Kidney (tissue), 14 donors: ENCODE data around the gene SFT2D1. TPM values are rescaled to one million over a fixed set of nuclear protein-coding genes. Genes with fewer than 3 reads are reported as not detected.

Experiments used
- DNase-seq, 5 donors: peaks; one replicate each; pipeline ENCODE4 v3.0.0-alpha.2; 2013 to 2020
- FAIRE-seq: peaks from 2 replicates; lab custom pipeline; 2012; peaks lifted over from hg19 to GRCh38; lab: Jason Lieb, UNC
- H3K27ac ChIP-seq, 2 donors: one replicate each; pipeline ENCODE4 v1.7.0; 2013; ENCODE audit warnings: low read depth in 2 of 2, low read length in 2 of 2, inconsistent platforms in 1 of 2
- H3K27me3 ChIP-seq: one replicate; pipeline ENCODE4 v1.7.1; 2013; ENCODE audit warnings: low read length, inconsistent platforms; ENCODE audit not compliant: control insufficient read depth, insufficient read depth
- H3K36me3 ChIP-seq, 3 donors: one replicate each; pipeline versions ENCODE4 v1.7.0 to v1.7.1; 2013; ENCODE audit warnings: low read length in 3 of 3, control low read depth in 1 of 3, inconsistent platforms in 1 of 3; ENCODE audit not compliant: insufficient read depth in 3 of 3, control insufficient read depth in 2 of 3
- H3K4me1 ChIP-seq, 3 donors: one replicate each; pipeline versions ENCODE4 v1.7.0 to v1.7.1; 2013; ENCODE audit warnings: low read length in 3 of 3, inconsistent platforms in 1 of 3, low read depth in 1 of 3; ENCODE audit not compliant: control insufficient read depth in 2 of 3, insufficient read depth in 2 of 3
- H3K4me3 ChIP-seq, 3 donors: one replicate each; pipeline versions ENCODE4 v1.7.0 to v1.8.1; 2013; ENCODE audit warnings: low read length in 3 of 3, control low read depth in 1 of 3, inconsistent platforms in 1 of 3
- H3K9ac ChIP-seq, 3 donors: one replicate each; pipeline versions ENCODE4 v1.7.0 to v1.7.1; 2013; ENCODE audit warnings: low read length in 3 of 3, control low read depth in 1 of 3, inconsistent platforms in 1 of 3
- H3K9me3 ChIP-seq, 3 donors: one replicate each; pipeline versions ENCODE4 v1.7.0 to v1.7.1; 2013; ENCODE audit warnings: low read length in 3 of 3, control low read depth in 1 of 3, inconsistent platforms in 1 of 3; ENCODE audit not compliant: control insufficient read depth in 2 of 3, insufficient read depth in 1 of 3
- intact Hi-C: fragments of 100-400 bp; cut with DNase I; formaldehyde crosslinking; loops from one replicate; pipeline ENCODE4 v1.11.1; 2022
- polyA plus RNA-seq: library from polyadenylated mRNA; stranded (reverse); fragments of 350-450 nt; fragmentation: Illumina TruSeq; extraction: RNeasy Lipid Tissue Mini Kit (QIAGEN cat#74804); gene quantifications from one replicate; pipeline ENCODE4 v1.2.3, GENCODE V29; 2014; ENCODE audit warnings: low read depth, low replicate concordance; ENCODE audit not compliant: insufficient read depth
- total RNA-seq: library from RNA; stranded (reverse); fragmentation: NEBNext Ultra II Directional; extraction: Animal tissue kit (Norgen Biotek cat#: 25700); gene quantifications from one replicate; pipeline ENCODE4 v1.2.1, GENCODE V29; 2021
- TF ChIP-seq, protein P1 (sequence below): IDR thresholded peaks from 3 replicates; pipeline ENCODE4 v1.5.1; 2012; ENCODE audit warnings: mild to moderate bottlenecking, moderate library complexity, borderline replicate concordance; ENCODE audit not compliant: insufficient read depth; ENCODE audit errors: extremely low read depth
- donor health status: control.
- donor health status: control.
- donor health status: control.
- donor health status: control.
- donor health status: control.
- donor health status: DM: yes; HTN: yes; CAD: no.
- donor health status: Normal renal cell carcinoma (clear cell type).

The SFT2D1 gene
- total and polyA plus RNA-seq, 2 donors from 2014 or later, result 48.3 to 73.2 TPM

DNA sequence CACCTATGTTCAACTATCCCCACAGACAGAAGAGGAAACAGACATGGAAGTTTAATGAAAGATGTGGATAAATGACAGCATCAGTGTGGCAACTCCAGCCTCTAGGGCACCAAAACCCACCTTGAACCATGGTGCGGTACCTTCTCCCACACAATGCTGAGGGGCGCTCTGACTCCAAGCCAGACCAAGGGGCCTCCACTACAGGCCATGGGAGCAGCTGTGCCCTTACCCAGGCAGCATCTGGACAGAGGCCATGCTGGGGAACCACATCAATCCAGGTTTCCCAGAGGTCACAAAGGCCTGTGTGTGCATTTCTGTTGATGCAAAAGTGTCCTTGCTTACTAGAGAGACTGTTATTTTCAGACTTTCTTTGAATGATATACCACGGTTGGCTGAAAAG lies 38.2 kb downstream of the SFT2D1 start:
- H3K27me3 ChIP-seq, result peaks cover 12% of the 10 kb centered on the region
- no peak overlapping the region for H3K4me3 ChIP-seq
- no peaks in the 10 kb centered on the region for H3K36me3 ChIP-seq
- H3K9ac ChIP-seq, result no peak overlapping the region
- H3K4me1 ChIP-seq, result peaks cover 0 to 6% (median 0%) of the 10 kb centered on the region in 3 donors
- intact Hi-C loops, result no loop called here
- no peak overlapping the region for H3K27ac ChIP-seq
- H3K9me3 ChIP-seq, result no peaks in the 10 kb centered on the region
- no peak for DNase-seq
- TF ChIP-seq, protein P1, sequence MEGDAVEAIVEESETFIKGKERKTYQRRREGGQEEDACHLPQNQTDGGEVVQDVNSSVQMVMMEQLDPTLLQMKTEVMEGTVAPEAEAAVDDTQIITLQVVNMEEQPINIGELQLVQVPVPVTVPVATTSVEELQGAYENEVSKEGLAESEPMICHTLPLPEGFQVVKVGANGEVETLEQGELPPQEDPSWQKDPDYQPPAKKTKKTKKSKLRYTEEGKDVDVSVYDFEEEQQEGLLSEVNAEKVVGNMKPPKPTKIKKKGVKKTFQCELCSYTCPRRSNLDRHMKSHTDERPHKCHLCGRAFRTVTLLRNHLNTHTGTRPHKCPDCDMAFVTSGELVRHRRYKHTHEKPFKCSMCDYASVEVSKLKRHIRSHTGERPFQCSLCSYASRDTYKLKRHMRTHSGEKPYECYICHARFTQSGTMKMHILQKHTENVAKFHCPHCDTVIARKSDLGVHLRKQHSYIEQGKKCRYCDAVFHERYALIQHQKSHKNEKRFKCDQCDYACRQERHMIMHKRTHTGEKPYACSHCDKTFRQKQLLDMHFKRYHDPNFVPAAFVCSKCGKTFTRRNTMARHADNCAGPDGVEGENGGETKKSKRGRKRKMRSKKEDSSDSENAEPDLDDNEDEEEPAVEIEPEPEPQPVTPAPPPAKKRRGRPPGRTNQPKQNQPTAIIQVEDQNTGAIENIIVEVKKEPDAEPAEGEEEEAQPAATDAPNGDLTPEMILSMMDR, result no peak
- no peak for FAIRE-seq

GRCh38 chr6:166301611-166302529 lies 40.5 kb downstream of the SFT2D1 start:
- Histone ChIP-seq H3K4me3 (no peak overlapping the region), H3K4me1 (no peaks in the 10 kb centered on the region), H3K27me3 (peaks cover 6% of the 10 kb centered on the region), H3K9me3 (no peaks in the 10 kb centered on the region), H3K36me3 (no peaks in the 10 kb centered on the region), H3K27ac (no peak overlapping the region), H3K9ac (no peak overlapping the region)
- DNase-seq, result no peak
- TF ChIP-seq, protein P1, result no peak
- no peak for FAIRE-seq
- intact Hi-C loops, result no loop called here

DNA sequence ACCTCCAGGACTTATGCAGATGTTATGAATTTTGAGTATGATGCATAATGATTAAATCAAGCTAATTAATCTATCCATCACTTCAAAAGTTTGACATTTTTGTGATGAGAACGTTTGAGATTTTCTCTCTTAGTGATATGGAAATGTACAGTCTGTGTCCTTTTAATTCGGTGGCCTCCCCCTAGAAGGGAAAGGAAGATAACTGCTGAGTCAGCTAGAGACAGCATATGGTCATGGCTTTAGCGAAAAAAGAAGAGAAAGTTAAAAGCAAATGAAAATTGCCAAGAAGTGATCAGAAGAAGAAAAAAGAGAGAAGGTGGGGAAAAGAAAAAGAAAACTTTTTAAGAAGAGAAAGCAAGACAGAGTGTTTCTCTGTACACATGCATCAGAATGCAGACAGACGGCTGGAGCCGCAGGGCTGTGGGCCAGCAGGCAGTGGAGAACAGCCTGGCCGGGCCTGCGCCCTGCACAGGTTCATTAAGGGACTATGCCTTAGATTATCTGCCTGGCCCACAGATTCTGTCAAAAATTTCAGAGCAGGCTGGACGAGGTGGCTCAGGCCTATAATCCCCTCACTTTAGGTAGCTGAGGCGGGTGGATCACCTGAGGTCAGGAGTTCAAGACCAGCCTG lies 41.9 kb downstream of the SFT2D1 start:
- intact Hi-C loops, result no loop called here
- no peak for DNase-seq
- Histone ChIP-seq H3K27ac (no peak overlapping the region), H3K36me3 (no peaks in the 10 kb centered on the region), H3K9me3 (no peaks in the 10 kb centered on the region), H3K27me3 (peaks cover under 1% of the 10 kb centered on the region), H3K9ac (no peak overlapping the region), H3K4me1 (no peaks in the 10 kb centered on the region), H3K4me3 (no peak overlapping the region)
- no peak for FAIRE-seq
- TF ChIP-seq, protein P1, result no peak
